B cell (primary cell): ENCODE data around the gene MED6. TPM values are rescaled to one million over a fixed set of nuclear protein-coding genes. Genes with fewer than 3 reads are reported as not detected.

Source experiments
- ATAC-seq: fragments of 200-7000 bp; cut with Tn5 transposase; one replicate; pipeline ENCODE4 v1.10.0; 2021; ENCODE audit warnings: low read depth, mild to moderate bottlenecking, moderate number of reproducible peaks, moderate library complexity
- CTCF ChIA-PET: fragments of 350-600 bp; sonication (Branson Sonifier 250); formaldehyde crosslinking; loops from one replicate; lab custom pipeline; 2021; ENCODE audit warnings: antibody characterized with exemption, inconsistent platforms; lab: Charles Lee
- POLR2A ChIA-PET: fragments of 350-600 bp; sonication (Branson Sonifier 250); formaldehyde crosslinking; loops from one replicate; lab custom pipeline; 2021; ENCODE audit warnings: antibody characterized with exemption; lab: Charles Lee
- DNase-seq: peaks from one replicate; pipeline ENCODE4 v3.0.0; 2013
- H2AFZ ChIP-seq: 2 replicates; pipeline ENCODE4 v1.6.1; 2012; ENCODE audit warnings: mild to moderate bottlenecking, low read depth, low read length; ENCODE audit not compliant: insufficient read depth, poor library complexity, severe bottlenecking
- H3K27ac ChIP-seq, 2 donors: 1 replicate in 1 of 2; 2 replicates in 1 of 2; pipeline ENCODE4 v1.5.1; 2012 to 2013; ENCODE audit warnings: low read length in 2 of 2, mild to moderate bottlenecking in 2 of 2, moderate library complexity in 1 of 2
- H3K27me3 ChIP-seq, 4 experiments: fragments of 200-600 bp in 1 of 4; sonication (generic) in 1 of 4; replicated peaks in 1 of 4; 1 replicate in 2 of 4; 2 replicates in 2 of 4; pipeline versions ENCODE4 v1.6.1 to v1.7.0; 2013 to 2016; ENCODE audit warnings: low read length in 3 of 4, mild to moderate bottlenecking in 2 of 4, mixed read lengths in 1 of 4, moderate library complexity in 1 of 4; ENCODE audit not compliant: insufficient read depth in 4 of 4, control insufficient read depth in 3 of 4; ENCODE audit errors: control extremely low read depth in 1 of 4
- H3K36me3 ChIP-seq, 2 experiments: replicated peaks in 1 of 2; 1 replicate in 1 of 2; 2 replicates in 1 of 2; pipeline versions ENCODE4 v1.6.1 to v1.7.1; 2013; ENCODE audit warnings: low read length in 1 of 2; ENCODE audit not compliant: insufficient read depth in 2 of 2, control insufficient read depth in 1 of 2; ENCODE audit errors: control extremely low read depth in 1 of 2, extremely low read depth in 1 of 2
- H3K4me1 ChIP-seq, 2 donors: fragments of 200-600 bp in 1 of 2; sonication (generic) in 1 of 2; 1 replicate in 1 of 2; 2 replicates in 1 of 2; pipeline versions ENCODE4 v1.5.1 to v1.6.1; 2013 to 2017; ENCODE audit warnings: low read length in 2 of 2; ENCODE audit not compliant: control insufficient read depth in 2 of 2, insufficient read depth in 2 of 2
- H3K4me2 ChIP-seq: replicated peaks from 2 replicates; pipeline ENCODE3; 2012; ENCODE audit warnings: mild to moderate bottlenecking, low read depth, low read length; ENCODE audit not compliant: poor library complexity, severe bottlenecking
- H3K4me3 ChIP-seq, 5 experiments: fragments of 200-600 bp in 1 of 5; sonication (generic) in 1 of 5; 1 replicate in 3 of 5; 2 replicates in 2 of 5; pipeline versions ENCODE4 v1.5.1 to v1.7.0; 2011 to 2016; ENCODE audit warnings: low read length in 4 of 5, mild to moderate bottlenecking in 4 of 5, low read depth in 2 of 5, control low read depth in 1 of 5, moderate library complexity in 1 of 5; ENCODE audit not compliant: insufficient read depth in 1 of 5; ENCODE audit errors: control extremely low read depth in 1 of 5, extremely low read depth in 1 of 5
- H3K79me2 ChIP-seq: fragments of 200-600 bp; sonication (generic); one replicate; pipeline ENCODE4 v1.6.0; 2016; ENCODE audit warnings: low read length; ENCODE audit not compliant: control insufficient read depth, insufficient read depth
- H3K9ac ChIP-seq: fragments of 200-600 bp; sonication (generic); 2 replicates; pipeline ENCODE4 v1.6.1; 2017; ENCODE audit warnings: mild to moderate bottlenecking, low read length, moderate library complexity
- H3K9me3 ChIP-seq, 3 donors: one replicate each; pipeline versions ENCODE4 v1.6.1 to v1.7.1; 2013; ENCODE audit warnings: low read length in 2 of 3; ENCODE audit not compliant: control insufficient read depth in 2 of 3, insufficient read depth in 1 of 3; ENCODE audit errors: control extremely low read depth in 1 of 3
- H4K20me1 ChIP-seq: 2 replicates; pipeline ENCODE4 v1.6.0; 2012; ENCODE audit warnings: mild to moderate bottlenecking, low read length; ENCODE audit not compliant: insufficient read depth, control insufficient read depth, poor library complexity, severe bottlenecking
- H3K27ac Mint-ChIP-seq: one replicate; pipeline ENCODE4 v1.8.0; 2021; ENCODE audit warnings: mixed read lengths
- H3K27me3 Mint-ChIP-seq: one replicate; pipeline ENCODE4 v1.8.0; 2021; ENCODE audit warnings: mixed read lengths
- H3K4me1 Mint-ChIP-seq: one replicate; pipeline ENCODE4 v1.8.0; 2021; ENCODE audit warnings: mixed read lengths
- H3K4me3 Mint-ChIP-seq: one replicate; pipeline ENCODE4 v1.8.0; 2021; ENCODE audit warnings: mixed read lengths
- H3K9me3 Mint-ChIP-seq: one replicate; pipeline ENCODE4 v1.8.0; 2022; ENCODE audit warnings: mixed read lengths; ENCODE audit not compliant: insufficient read depth
- CTCF ChIP-seq: fragments of 200-600 bp; IDR thresholded peaks from one replicate; pipeline ENCODE4 v1.8.0; 2022; ENCODE audit warnings: antibody characterized with exemption, mild to moderate bottlenecking
- EZH2 ChIP-seq: IDR thresholded peaks from 2 replicates; pipeline ENCODE4 v1.6.1; 2012; ENCODE audit warnings: borderline replicate concordance, low read depth, mild to moderate bottlenecking, moderate library complexity, low read length; ENCODE audit not compliant: insufficient read depth, poor library complexity, severe bottlenecking
- WGBS: methylation state at CpG from one replicate; pipeline ENCODE4 v1.1.5; 2013; ENCODE audit warnings: missing lambda C conversion rate; ENCODE audit not compliant: insufficient coverage; 5-methylcytosine and 5-hydroxymethylcytosine counted together
- intact Hi-C: fragments of 100-400 bp; cut with micrococcal nuclease; formaldehyde crosslinking; loops from one replicate; pipeline ENCODE4 v1.10.0; 2022
- polyA plus RNA-seq: library from polyadenylated mRNA; depleted of rRNA; stranded (reverse); fragments of >200 nt; gene quantifications from 2 replicates; pipeline ENCODE4 v1.2.3, GENCODE V29; 2012
- total RNA-seq, 2 donors: library from RNA; stranded (reverse); fragments of 120-200 nt in 1 of 2; gene quantifications; 1 replicate in 1 of 2; 2 replicates in 1 of 2; pipeline versions ENCODE4 v1.2.3 to v1.2.4, GENCODE V29; 2013 to 2022

Gene MED6
- total and polyA plus RNA-seq, 2 donors (not counting 1 experiment from before 2014, with no cell fraction given) = 30.4 to 71.0 TPM

DNA sequence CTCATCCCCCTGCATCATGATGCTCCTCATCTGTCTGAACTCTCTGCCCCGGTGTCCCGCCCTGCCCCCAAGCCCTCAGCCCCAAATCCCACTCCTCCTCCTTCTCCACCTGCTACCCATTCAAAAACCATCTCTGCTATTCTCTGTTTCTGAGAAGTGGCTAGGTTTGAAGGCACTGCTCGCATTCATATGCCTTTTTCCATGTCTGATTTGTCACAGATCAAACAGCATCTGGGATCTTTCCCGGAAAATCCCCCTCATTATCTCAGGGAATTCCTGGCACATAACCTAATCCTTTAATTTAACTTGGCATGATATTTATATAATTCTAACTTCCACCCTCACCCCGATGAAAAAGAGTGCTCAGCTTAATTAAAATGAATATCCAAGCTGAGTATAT, 62.4 kb downstream of the MED6 start:
- peaks cover 5% of the 10 kb centered on the region for H3K4me1 Mint-ChIP-seq
- H3K36me3 ChIP-seq = no peaks in the 10 kb centered on the region
- TF ChIP-seq EZH2 (no peak), CTCF (no peak)
- intact Hi-C loops = no loop called here
- H3K9me3 Mint-ChIP-seq = peaks cover 2% of the 10 kb centered on the region
- H3K4me3 ChIP-seq = no peak overlapping the region
- H3K27ac Mint-ChIP-seq = no peak overlapping the region
- 100% methylated on average over 1 of the region's 5 CpGs for WGBS
- no peaks in the 10 kb centered on the region for H4K20me1 ChIP-seq
- H3K4me1 ChIP-seq = no peaks in the 10 kb centered on the region
- no peaks in the 10 kb centered on the region for H3K79me2 ChIP-seq
- no peak overlapping the region for H3K9ac ChIP-seq
- no peak overlapping the region for H3K27ac ChIP-seq
- ATAC-seq (no peak), DNase-seq (no peak)
- no peak overlapping the region for H3K4me3 Mint-ChIP-seq
- H3K9me3 ChIP-seq = no peaks in the 10 kb centered on the region
- H3K27me3 ChIP-seq = no peaks in the 10 kb centered on the region
- H2AFZ ChIP-seq = no peak overlapping the region
- no peak overlapping the region for H3K4me2 ChIP-seq
- ChIA-PET POLR2A (no interaction called here), CTCF (no interaction called here)
- H3K27me3 Mint-ChIP-seq = no peaks in the 10 kb centered on the region

GRCh38 chr14:70536830-70537229, 63.6 kb downstream of the MED6 start:
- CTCF ChIA-PET = no interaction called here

More at GRCh38 chr14:70536830-70537229, 63.6 kb downstream of the MED6 start:
- H3K9ac ChIP-seq = no peak overlapping the region
- no peak for ATAC-seq
- DNase-seq = no peak
- intact Hi-C loops = no loop called here
- no peak overlapping the region for H3K4me2 ChIP-seq
- H4K20me1 ChIP-seq = no peaks in the 10 kb centered on the region
- Mint-ChIP-seq H3K4me3 (no peak overlapping the region), H3K4me1 (peaks cover 5% of the 10 kb centered on the region), H3K27me3 (no peaks in the 10 kb centered on the region), H3K9me3 (peaks cover 5% of the 10 kb centered on the region), H3K27ac (no peak overlapping the region)
- no peak for TF ChIP-seq EZH2
- TF ChIP-seq CTCF = no peak
- no peak overlapping the region for H3K27ac ChIP-seq
- WGBS = 88% methylated on average over 1 of the region's 1 CpG
- no peak overlapping the region for H3K4me3 ChIP-seq
- H2AFZ ChIP-seq = no peak overlapping the region
- POLR2A ChIA-PET = no interaction called here
- H3K9me3 ChIP-seq = peaks cover 0 to 1% (median 0%) of the 10 kb centered on the region in 3 donors
- no peaks in the 10 kb centered on the region for H3K4me1 ChIP-seq
- peaks cover 0 to 2% of the 10 kb centered on the region in 2 experiments for H3K36me3 ChIP-seq
- H3K27me3 ChIP-seq = no peaks in the 10 kb centered on the region
- H3K79me2 ChIP-seq = no peaks in the 10 kb centered on the region
